ENCODE data around the gene SHROOM1.

- TF ChIP-seq MAX (IDR thresholded peaks at IDR 0.05; ENCODE audit: low read depth, low read length), result no peak
- no peak for TF ChIP-seq CTCF (IDR thresholded peaks at IDR 0.05; ENCODE audit: low read depth, low read length)
- no peak for TF ChIP-seq POLR2A (IDR thresholded peaks at IDR 0.05; ENCODE audit: extremely low read depth, insufficient read length)
Observed at GRCh38 chr5:132853323-132853722, 22.9 kb upstream of the SHROOM1 start.
